Activated CD4-positive, CD25-positive, alpha-beta regulatory T cell treated with anti-CD3 and anti-CD28 coated beads, Interleukin-2, amount 50 U/mL, for 72 hours (primary cell): ENCODE data around the gene SAFB.
"Not testable (repeated sequence)": the region's sequence is repeated elsewhere in the genome, so short reads cannot be mapped to it uniquely, and the experiment has no call there.

Source experiments
- DNase-seq: peaks from one replicate; pipeline ENCODE4 v3.0.0; 2021

The SAFB gene

DNA sequence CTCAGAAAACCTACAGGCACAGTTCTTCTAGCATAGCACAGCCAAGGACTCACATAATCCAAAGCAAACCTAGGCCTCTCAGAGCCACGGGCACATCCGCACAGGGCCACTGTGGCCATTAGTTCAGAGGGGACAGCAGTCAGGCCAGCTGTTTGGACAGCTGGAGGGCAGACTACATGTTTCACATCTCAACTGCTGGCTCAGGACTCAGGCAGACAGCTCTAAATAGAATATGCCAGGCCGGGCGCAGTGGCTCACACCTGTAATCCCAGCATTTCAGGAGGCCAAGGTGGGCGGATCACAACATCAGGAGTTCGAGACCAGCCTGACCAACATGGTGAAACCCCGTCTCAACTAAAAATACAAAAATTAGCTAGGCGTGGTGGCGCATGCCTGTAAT, 27.1 kb upstream of the SAFB start:
- DNase-seq = no peak

GRCh38 chr19:5600797-5601196, 22.1 kb upstream of the SAFB start:
- no peak for DNase-seq

- no peak for DNase-seq
Measured at GRCh38 chr19:5603626-5604025, 19.3 kb upstream of the SAFB start.

DNA sequence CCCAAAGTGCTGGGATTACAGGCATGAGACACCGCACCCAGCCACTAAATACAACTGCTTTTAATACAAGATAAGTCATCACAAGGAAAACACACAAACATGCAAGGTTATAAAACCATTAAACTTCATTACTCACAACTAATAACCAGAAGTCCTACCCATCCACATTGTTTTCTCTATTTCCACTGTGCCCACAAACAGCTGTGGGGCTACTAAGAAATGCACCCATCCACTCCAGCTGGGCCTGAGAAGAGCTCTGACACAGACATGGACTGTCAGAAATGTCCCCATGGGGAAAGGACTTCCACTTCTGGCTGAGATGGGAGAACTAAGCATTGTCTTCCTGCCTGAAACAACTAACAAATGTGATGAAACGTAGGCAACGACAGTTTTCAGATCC, 17.5 kb upstream of the SAFB start:
- no peak for DNase-seq

DNA sequence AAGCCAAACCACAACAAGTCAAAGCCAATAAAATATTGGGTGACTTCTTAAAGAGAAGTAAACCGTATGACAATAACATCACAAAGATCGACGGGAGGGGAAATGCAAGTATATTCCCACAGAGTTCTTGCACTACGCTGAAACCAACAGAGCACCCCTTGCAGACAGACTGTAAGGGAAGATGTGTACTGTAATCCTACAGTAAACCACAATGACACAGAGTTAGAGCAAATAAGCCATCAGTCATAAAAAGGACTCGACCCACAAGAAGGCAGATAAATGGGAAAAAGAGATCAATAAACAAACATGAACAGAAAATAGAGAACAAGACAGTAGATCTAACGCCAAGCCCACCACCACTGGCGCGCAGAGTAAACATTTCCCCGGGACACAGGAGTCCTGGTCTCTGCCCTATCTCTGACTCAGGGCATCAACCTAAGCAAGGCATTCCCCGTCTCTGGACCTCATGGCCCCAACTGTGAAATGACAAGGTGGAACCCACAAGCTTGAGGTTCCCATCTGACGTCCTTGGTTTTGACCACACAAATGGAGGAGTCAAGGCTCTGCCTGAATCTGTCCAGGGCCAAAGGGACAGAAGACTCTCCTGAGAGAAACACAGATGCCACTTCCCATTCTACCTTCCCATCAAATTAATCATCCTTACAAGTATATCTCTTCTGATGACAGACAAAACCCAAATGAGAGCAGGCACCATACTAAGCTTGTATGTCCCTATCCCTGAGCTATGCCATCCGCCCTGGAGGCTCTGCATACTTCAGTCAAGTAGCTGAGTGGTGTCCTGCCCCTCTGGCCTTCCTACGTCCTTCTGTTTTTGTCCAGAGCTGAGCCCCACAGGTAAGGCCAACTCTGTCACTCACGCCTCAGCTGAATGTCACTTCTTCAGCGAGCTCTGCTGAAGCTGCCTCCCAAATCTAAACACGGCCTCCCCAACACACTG, 15.3 kb upstream of the SAFB start:
- DNase-seq = no peak

DNA sequence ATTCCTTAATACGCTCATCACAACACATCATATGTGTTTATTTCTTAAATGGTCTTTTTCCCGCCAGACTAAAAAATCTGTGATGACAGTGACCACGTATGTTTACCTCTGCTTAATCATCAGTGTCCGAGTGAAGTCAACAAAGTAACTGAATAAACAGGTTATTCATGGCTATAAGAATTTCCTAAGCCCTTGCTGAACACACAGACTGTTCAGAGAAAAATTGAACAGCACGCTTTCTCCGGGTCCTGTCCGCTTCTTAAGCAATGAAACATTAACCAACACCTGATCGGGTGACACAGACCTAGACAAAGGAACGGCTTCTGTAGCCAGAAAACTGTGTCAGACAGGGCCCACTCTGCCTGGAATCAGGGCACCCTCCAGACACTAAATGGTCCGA, 14.6 kb upstream of the SAFB start:
- no peak for DNase-seq

DNA sequence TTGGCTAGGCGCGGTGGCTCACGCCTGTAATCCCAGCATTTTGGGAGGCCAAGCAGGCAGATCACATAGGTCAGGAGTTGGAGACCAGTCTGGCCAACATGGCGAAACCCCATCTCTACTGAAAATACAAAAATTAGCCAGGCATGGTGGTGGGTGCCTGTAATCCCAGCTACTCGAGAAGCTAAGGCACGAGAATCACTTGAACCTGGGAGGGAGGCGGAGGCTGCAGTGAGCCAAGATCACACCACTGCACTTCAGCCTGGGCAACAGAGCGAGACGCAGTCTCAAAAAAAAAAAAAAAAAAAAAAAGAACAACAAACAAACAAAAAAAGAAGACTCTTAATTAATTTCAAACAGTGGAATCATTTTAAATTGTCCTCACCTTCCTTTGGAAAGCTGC, 14.1 kb upstream of the SAFB start:
- not testable (repeated sequence) for DNase-seq

- no peak for DNase-seq
Measured at GRCh38 chr19:5609881-5610448, 12.9 kb upstream of the SAFB start.

- no peak for DNase-seq
Measured at GRCh38 chr19:5612891-5613865, 9.7 kb upstream of the SAFB start.

DNA sequence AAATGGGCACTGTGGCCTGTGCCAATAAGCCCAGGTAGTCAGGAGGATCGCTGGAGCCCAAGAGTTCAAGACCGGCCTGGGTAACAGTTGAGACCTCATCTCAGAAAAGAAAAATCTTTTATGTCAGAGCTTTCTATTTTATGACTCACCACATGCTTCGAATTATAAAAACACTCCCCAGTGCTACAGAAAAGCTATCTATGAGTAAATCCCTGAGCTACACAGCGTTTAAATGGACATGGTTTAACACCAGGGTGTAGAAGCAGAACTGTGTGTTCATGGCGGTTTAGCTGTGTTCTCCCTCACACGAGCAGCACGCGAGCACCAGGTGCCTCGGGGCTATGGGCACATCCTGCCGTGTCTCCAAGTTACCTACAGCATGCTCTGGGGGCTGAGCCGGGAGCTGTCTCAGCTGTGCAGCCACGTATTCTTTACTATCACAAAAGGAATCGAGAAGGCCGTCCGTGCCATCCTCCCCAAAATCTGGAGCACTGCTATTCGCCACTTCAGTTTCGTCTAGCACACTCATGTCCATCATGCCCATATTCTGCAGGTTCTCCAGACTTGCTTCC, 7.0 kb upstream of the SAFB start:
- DNase-seq = no peak

- DNase-seq = no peak
Measured at GRCh38 chr19:5617080-5617479, 5.8 kb upstream of the SAFB start.

GRCh38 chr19:5618591-5618990, 4.3 kb upstream of the SAFB start:
- no peak for DNase-seq

- no peak for DNase-seq
Measured at GRCh38 chr19:5619946-5620345, 2.9 kb upstream of the SAFB start.

DNA sequence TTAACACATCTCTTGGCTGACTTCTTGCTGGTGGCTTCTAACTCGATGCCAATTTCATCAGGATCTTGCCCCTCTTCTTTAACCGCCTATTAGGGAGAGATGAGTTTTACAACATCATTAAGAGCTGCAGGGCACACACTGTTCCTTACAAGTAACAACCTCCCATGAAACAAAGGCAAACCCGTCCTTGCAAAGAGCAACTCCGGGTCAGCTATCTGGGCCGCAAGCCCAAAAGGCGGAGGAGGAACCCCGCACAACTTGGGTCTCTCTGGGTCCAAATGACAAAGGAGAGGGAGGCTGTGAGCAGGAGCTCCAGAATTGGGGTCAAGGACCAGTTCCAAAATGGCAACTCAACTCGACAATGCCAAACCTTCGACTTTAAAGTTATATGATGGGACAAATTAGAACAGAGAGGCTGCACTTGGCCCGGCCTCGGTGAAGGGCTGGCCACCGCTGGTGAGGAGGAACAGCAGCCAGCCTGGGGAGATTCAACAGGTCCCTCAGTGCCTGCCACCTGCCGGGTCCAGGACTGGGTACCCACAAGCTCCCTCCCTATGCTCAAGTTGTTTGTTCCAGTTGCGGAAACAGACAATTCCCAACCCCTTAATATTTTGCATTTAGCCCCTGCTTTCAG, 1.5 kb upstream of the SAFB start:
- DNase-seq = no peak

GRCh38 chr19:5621945-5622464, 878 bp upstream of the SAFB start:
- peak; percentile 35 for DNase-seq

DNA sequence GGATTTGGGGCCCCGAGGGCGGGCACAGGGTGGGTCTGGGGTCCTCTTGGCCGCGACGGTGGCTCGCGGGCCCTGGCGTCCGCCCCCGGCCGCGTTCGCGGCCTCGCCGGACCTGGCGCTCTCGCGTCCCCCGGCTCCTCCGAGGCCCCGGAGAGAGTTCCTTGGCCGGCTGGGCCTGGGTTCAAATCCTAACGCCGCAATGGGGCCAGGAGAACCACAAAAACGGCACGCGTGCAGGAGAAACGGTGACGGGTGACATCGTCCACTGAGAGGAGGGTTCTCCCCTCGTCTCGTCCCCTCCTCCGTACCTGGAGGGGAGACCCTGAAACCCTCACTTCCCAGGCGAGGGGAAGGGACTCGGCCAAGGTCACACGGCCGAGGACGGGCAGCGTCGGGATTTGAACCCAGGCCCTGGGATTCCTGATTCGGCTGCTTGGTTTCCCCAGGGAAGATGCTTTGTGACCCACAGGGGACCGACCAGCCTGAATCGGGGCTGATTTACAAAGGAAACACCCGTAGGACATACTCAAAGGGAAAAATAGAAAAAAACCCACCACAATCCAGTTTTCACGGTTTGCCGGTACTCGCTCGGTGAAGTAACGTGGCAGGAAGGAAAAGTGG, 624 bp downstream of the SAFB start:
- DNase-seq = no peak

DNA sequence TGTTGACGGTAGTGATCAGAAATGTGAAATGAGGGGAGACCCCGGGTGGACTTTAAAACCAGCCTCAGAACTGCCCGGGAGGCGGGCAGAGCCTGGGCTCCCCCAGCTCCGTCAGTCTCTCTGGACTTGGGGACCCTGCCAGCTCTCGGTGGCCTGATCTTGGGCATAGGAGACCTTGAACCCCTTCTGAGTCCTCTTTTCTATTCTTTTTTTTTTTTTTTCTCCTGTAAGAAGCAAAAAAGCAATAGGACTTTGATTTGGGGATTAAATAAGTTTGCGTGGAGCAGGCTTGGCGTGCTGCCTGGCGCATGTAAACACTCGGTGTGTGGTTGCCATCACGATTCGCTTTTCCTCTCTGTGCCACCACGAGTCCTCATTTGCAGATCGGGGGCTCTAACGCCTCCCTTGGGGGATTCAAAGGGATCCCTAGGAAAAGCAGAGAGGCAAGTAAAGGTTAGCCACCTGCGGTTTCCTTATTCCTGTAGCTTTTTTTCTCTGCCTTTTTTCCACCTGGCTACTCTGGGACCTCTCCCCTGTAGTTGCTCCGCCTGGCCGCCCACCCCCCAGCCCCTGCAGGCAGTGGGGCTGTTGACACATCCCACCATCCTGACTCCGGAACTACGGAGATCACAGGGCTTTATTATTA, 1.3 kb downstream of the SAFB start:
- peak; percentile 32 for DNase-seq

GRCh38 chr19:5624741-5625278, 1.9 kb downstream of the SAFB start:
- no peak for DNase-seq

DNA sequence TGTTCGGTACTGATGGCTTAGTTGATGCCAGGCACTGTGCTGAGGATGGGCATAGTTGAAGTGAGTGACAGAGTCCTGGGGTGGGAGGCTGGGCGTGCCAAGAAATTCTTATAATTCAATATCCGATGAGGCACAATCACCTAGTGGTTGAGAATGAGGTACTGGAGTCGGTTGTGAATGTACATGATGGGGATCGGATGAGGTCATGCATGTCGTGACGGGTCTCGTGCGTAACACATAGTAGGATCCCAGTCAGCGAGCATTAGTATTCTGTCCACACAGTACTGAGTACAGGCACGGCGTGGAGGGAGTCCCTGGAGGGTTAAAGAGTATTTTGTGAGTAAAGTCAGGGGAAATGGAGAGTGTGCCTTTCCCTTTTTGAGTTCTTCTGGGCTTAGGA, 2.8 kb downstream of the SAFB start:
- no peak for DNase-seq

DNA sequence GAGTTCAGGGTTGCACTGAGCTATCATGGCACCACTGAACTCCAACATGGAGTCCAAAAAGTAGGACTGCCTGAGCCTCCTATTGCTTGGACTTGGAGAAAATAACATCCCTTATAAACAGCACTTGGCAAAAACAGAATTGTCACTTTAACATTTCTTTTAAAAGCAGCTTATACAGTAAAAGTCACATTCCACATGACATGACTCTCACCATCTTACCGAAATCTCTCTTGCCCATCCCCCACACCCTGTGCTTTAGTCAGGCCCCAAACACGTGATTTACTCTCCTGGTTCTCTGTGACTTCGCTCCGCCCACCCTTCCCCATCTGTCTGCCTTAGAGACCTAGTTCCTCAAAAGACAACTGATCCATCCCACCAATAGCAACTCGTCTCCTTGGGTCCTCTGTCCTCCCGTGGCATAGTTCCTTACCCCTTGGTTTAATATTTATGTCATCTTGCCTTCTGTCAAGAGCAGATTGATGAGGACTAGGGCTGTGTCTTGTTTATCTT, 4.6 kb downstream of the SAFB start:
- DNase-seq = no peak

- no peak for DNase-seq
Measured at GRCh38 chr19:5628461-5628860, 5.6 kb downstream of the SAFB start.
